K562 (cell line): ENCODE data around the gene CUL2. TPM values are rescaled to one million over a fixed set of nuclear protein-coding genes. Genes with fewer than 3 reads are reported as not detected.

Source experiments
- ATF7 ChIP-seq: fragments of 450-650 bp; IDR thresholded peaks from 2 replicates; pipeline ENCODE4 v1.7.1; 2014; ENCODE audit warnings: mild to moderate bottlenecking, moderate library complexity
- CHD7 ChIP-seq: fragments of 200-600 bp; sonication (generic); IDR thresholded peaks from one replicate; pipeline ENCODE4 v1.6.1; 2012; ENCODE audit warnings: mild to moderate bottlenecking, low read depth, low read length, inconsistent platforms
- CREBBP ChIP-seq: IDR thresholded peaks from one replicate; pipeline ENCODE4 v1.6.1; 2012; ENCODE audit warnings: low read depth, mild to moderate bottlenecking, control low read depth, inconsistent platforms, low read length
- CSDE1 ChIP-seq, 2 experiments: fragments of 450-650 bp; IDR thresholded peaks; 2 replicates each; pipeline ENCODE4 v1.6.1; 2016; ENCODE audit warnings: mild to moderate bottlenecking in 1 of 2
- ETV5 ChIP-seq: sonication (generic); formaldehyde crosslinking; IDR thresholded peaks from 2 replicates; pipeline ENCODE4 v1.4.0; 2020; ENCODE audit warnings: low read depth, mild to moderate bottlenecking, missing genetic modification reagents
- FOXK1 ChIP-seq: sonication (generic); formaldehyde crosslinking; IDR thresholded peaks from 2 replicates; pipeline ENCODE4 v1.8.0; 2022; ENCODE audit warnings: missing genetic modification reagents, mild to moderate bottlenecking, borderline replicate concordance
- MYC ChIP-seq, 2 experiments: fragments of 250-450 bp in 1 of 2; sonication (Bioruptor Pico) in 1 of 2; IDR thresholded peaks; 2 replicates each; pipeline versions ENCODE4 v1.5.1 to v1.6.1; 2012 to 2021; ENCODE audit warnings: low read depth in 2 of 2, borderline replicate concordance in 1 of 2, improper control_type of control experiment in 1 of 2, low read length in 1 of 2, mild to moderate bottlenecking in 1 of 2, moderate library complexity in 1 of 2
- TCF3 ChIP-seq: sonication (generic); formaldehyde crosslinking; IDR thresholded peaks from 2 replicates; pipeline ENCODE4 v1.4.0; 2020; ENCODE audit warnings: mild to moderate bottlenecking, missing genetic modification reagents
- THRB ChIP-seq: fragments of 450-650 bp; formaldehyde crosslinking; conservative IDR thresholded peaks from 2 replicates; pipeline ENCODE4 v1.4.0; 2022; ENCODE audit warnings: mild to moderate bottlenecking, missing genetic modification characterization
- U2AF1 ChIP-seq: fragments of 200-400 bp; formaldehyde crosslinking; optimal IDR thresholded peaks from 2 replicates; pipeline ENCODE3; 2017; ENCODE audit warnings: mild to moderate bottlenecking, low read depth, low read length, moderate library complexity
- ZBTB33 ChIP-seq: sonication (generic); formaldehyde crosslinking; IDR thresholded peaks from 2 replicates; pipeline ENCODE4 v1.8.1; 2023; ENCODE audit warnings: mild to moderate bottlenecking, missing genetic modification reagents
- ZNF444 ChIP-seq: fragments of 250-450 bp; sonication (Bioruptor Pico); IDR thresholded peaks from 2 replicates; pipeline ENCODE4 v1.4.0; 2020; ENCODE audit warnings: mild to moderate bottlenecking, moderate library complexity
- polyA plus RNA-seq, 8 experiments: library from polyadenylated mRNA; depleted of rRNA in 4 of 8; stranded (reverse) in 5 of 8; unstranded in 3 of 8; fragments of >200 nt; fragmentation: Nextera tagmentation in 2 of 8; fragmentation: Illumina TruSeq in 1 of 8; extraction: Ambion mirVana in 2 of 8; extraction: Trizol in 1 of 8; gene quantifications; 2 replicates each; pipeline versions ENCODE4 v1.2.1 to v1.2.3, GENCODE V29; 2011 to 2014; ENCODE audit warnings: inconsistent platforms in 1 of 8, missing spikeins in 1 of 8
- total RNA-seq, 7 experiments: library from RNA; depleted of rRNA in 6 of 7; stranded (reverse); fragments of >200 nt in 6 of 7; fragmentation: Illumina TruSeq in 2 of 7; extraction: Trizol in 2 of 7; gene quantifications; 2 replicates each; pipeline versions ENCODE4 v1.2.1 to v1.2.3, GENCODE V29; 2011 to 2021; ENCODE audit warnings: low replicate concordance in 1 of 7

Gene CUL2
- total and polyA plus RNA-seq, 9 of the 15 experiments (the other 6 are each of a cell fraction or from before 2014, with no cell fraction given) = 17.3 to 46.3 (median 41.2) TPM

GRCh38 chr10:35126530-35127288 is 36.6 kb upstream of the CUL2 start, which contains the start of gene CREM (continued):
- TF ChIP-seq CHD7 (no peak), CREBBP (no peak), FOXK1 (CRISPR knock-in tag) (no peak), MYC (IDR thresholded peaks at IDR 0.05; ENCODE audit: low read depth, low read length) (peak; percentile 8), MYC (CRISPR knock-in tag; IDR thresholded peaks at IDR 0.05; ENCODE audit: borderline replicate concordance, low read depth) (no peak), ZBTB33 (CRISPR knock-in tag) (0 out of 2 replicates have a peak, but pooled peaks have one; percentile 10), CSDE1 (IDR thresholded peaks at IDR 0.05) (peak in 1 of 2 experiments; percentile 60; a peak in 1 of 4 replicates), ATF7 (peak; percentile 73), ETV5 (no peak), ZNF444 (CRISPR knock-in tag) (no peak), TCF3 (CRISPR knock-in tag) (no peak), THRB (CRISPR knock-in tag) (no peak), U2AF1 (no peak)
